ENCODE results near the gene STAU1.

STAU1 gene

DNA sequence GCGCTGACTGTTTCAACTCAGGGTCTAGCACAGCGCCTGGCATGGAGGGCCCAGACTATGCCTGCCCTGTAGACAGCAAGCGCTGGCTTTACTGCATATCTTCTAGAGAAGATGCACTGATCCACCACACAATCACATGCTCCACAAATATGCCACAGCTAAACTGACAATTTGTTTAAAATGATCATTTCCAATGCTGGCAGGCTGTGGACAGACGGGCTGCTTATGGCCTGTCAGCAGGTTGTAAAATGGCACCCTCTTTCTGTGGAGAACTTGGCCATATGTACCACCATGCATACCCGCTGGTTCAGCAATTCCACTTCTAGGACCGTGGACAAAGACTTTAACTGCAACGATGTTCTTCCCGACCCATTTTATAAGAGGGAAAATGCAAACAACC is 40.8 kb downstream of the STAU1 start:
- TF ChIP-seq ZNF174 (tag by site-specific recombination; IDR thresholded peaks at IDR 0.05) (no peak), KLF7 (tag by site-specific recombination; IDR thresholded peaks at IDR 0.05; ENCODE audit: borderline replicate concordance) (no peak), ZNF501 (tag by site-specific recombination; IDR thresholded peaks at IDR 0.05) (no peak), ZNF302 (tag by site-specific recombination; IDR thresholded peaks at IDR 0.05; ENCODE audit: low read depth) (no peak)
- TF ChIP-seq, protein P1, sequence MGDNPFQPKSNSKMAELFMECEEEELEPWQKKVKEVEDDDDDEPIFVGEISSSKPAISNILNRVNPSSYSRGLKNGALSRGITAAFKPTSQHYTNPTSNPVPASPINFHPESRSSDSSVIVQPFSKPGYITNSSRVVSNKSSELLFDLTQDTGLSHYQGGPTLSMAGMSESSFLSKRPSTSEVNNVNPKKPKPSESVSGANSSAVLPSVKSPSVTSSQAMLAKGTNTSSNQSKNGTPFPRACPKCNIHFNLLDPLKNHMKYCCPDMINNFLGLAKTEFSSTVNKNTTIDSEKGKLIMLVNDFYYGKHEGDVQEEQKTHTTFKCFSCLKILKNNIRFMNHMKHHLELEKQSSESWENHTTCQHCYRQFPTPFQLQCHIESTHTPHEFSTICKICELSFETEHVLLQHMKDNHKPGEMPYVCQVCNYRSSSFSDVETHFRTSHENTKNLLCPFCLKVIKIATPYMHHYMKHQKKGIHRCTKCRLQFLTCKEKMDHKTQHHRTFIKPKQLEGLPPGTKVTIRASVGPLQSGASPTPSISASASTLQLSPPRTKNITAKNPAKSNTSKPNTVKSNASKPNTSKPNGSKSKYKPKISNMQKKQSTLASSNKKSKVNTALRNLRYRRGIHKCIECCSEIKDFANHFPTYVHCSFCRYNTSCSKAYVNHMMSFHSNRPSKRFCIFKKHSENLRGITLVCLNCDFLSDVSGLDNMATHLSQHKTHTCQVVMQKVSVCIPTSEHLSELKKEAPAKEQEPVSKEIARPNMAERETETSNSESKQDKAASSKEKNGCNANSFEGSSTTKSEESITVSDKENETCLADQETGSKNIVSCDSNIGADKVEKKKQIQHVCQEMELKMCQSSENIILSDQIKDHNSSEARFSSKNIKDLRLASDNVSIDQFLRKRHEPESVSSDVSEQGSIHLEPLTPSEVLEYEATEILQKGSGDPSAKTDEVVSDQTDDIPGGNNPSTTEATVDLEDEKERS (tag by site-specific recombination; IDR thresholded peaks at IDR 0.05) = no peak
- Histone ChIP-seq H3K4me1 (ENCODE audit: control insufficient read depth, insufficient read depth, low read length) (no peaks in the 10 kb centered on the region), H3K4me3 (ENCODE audit: low read depth, low read length) (no peak overlapping the region), H3K36me3 (ENCODE audit: control insufficient read depth in 2 of 2, insufficient read depth in 1 of 2, low read length in 2 of 2) (peaks cover 5 to 77% of the 10 kb centered on the region in 2 experiments; a peak in 2 of 3 replicates), H3K27ac (ENCODE audit: extremely low read depth, low read depth, low read length) (no peak overlapping the region), H3K9me3 (ENCODE audit: control insufficient read depth, insufficient read depth, low read depth, low read length) (no peaks in the 10 kb centered on the region)
- ChIA-PET CTCF (interaction anchor here (1.1 to 1.9 kb wide), 2 partner anchors 14 to 70 kb away, joined by 7 to 12 read pairs; no protein-coding TSS in a partner anchor), POLR2A (no interaction called here)

GRCh38 chr20:49146442-49147225 is 41.5 kb downstream of the STAU1 start:
- Histone ChIP-seq H3K27ac (ENCODE audit: extremely low read depth, low read depth, low read length) (no peak overlapping the region), H3K4me3 (ENCODE audit: low read depth, low read length) (no peak overlapping the region), H3K9me3 (ENCODE audit: control insufficient read depth, insufficient read depth, low read depth, low read length) (no peaks in the 10 kb centered on the region), H3K36me3 (ENCODE audit: control insufficient read depth in 2 of 2, insufficient read depth in 1 of 2, low read length in 2 of 2) (peaks cover 8 to 71% of the 10 kb centered on the region in 2 experiments; a peak in 2 of 3 replicates), H3K4me1 (ENCODE audit: control insufficient read depth, insufficient read depth, low read length) (no peaks in the 10 kb centered on the region)
- CTCF ChIA-PET = interaction anchor here (0.6 to 1.9 kb wide), 4 partner anchors 11 to 71 kb away, joined by 3 to 12 read pairs (median 6); no protein-coding TSS in a partner anchor
- POLR2A ChIA-PET = no interaction called here
- TF ChIP-seq ZNF133 (tag by site-specific recombination; IDR thresholded peaks at IDR 0.05) (no peak), ZNF629 (tag by site-specific recombination; IDR thresholded peaks at IDR 0.05) (no peak), KLF1 (tag by site-specific recombination; IDR thresholded peaks at IDR 0.05) (no peak), ZNF664 (tag by site-specific recombination; IDR thresholded peaks at IDR 0.05) (peak; percentile 83)

DNA sequence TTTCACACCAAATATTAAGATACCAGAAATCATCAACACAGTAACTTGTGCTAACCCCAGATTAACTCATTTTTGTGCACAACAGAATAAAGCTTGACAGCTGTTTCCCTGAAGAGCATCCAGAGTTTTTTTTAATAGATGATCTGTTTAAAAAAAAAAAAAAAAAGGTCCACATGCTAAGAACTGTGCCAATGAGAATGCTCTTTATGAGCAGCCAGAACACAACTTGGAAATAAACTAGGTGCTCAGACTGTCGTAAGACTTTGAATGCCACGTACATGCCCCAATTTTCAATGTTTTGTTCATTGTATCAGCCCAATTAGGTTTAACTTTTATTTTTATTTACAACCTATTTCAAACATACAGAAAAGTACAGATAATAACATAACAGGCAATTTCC is 47.3 kb downstream of the STAU1 start:
- Histone ChIP-seq H3K36me3 (ENCODE audit: control insufficient read depth in 2 of 2, insufficient read depth in 1 of 2, low read length in 2 of 2) (peaks cover 7 to 31% of the 10 kb centered on the region in 2 experiments; a peak in 2 of 3 replicates), H3K9me3 (ENCODE audit: control insufficient read depth, insufficient read depth, low read depth, low read length) (no peaks in the 10 kb centered on the region), H3K4me1 (ENCODE audit: control insufficient read depth, insufficient read depth, low read length) (no peaks in the 10 kb centered on the region), H3K4me3 (ENCODE audit: low read depth, low read length) (no peak overlapping the region), H3K27ac (ENCODE audit: extremely low read depth, low read depth, low read length) (no peak overlapping the region)
- ChIA-PET CTCF (no interaction called here), POLR2A (no interaction called here)
- TF ChIP-seq ZNF549 (tag by site-specific recombination; IDR thresholded peaks at IDR 0.05) = no peak
- TF ChIP-seq ZNF610 (tag by site-specific recombination; IDR thresholded peaks at IDR 0.05; ENCODE audit: borderline replicate concordance) = no peak
- no peak for TF ChIP-seq ZNF292 (tag by site-specific recombination; IDR thresholded peaks at IDR 0.05; ENCODE audit: borderline replicate concordance, low read depth)
- no peak for TF ChIP-seq ZNF133 (tag by site-specific recombination; IDR thresholded peaks at IDR 0.05)
- no peak for TF ChIP-seq WT1 (tag by site-specific recombination; IDR thresholded peaks at IDR 0.05)
- no peak for TF ChIP-seq KLF17 (tag by site-specific recombination; IDR thresholded peaks at IDR 0.05)
- no peak for TF ChIP-seq ZNF518A (tag by site-specific recombination; conservative IDR thresholded peaks at IDR 0.05; ENCODE audit: low read depth)
- TF ChIP-seq, protein P2, sequence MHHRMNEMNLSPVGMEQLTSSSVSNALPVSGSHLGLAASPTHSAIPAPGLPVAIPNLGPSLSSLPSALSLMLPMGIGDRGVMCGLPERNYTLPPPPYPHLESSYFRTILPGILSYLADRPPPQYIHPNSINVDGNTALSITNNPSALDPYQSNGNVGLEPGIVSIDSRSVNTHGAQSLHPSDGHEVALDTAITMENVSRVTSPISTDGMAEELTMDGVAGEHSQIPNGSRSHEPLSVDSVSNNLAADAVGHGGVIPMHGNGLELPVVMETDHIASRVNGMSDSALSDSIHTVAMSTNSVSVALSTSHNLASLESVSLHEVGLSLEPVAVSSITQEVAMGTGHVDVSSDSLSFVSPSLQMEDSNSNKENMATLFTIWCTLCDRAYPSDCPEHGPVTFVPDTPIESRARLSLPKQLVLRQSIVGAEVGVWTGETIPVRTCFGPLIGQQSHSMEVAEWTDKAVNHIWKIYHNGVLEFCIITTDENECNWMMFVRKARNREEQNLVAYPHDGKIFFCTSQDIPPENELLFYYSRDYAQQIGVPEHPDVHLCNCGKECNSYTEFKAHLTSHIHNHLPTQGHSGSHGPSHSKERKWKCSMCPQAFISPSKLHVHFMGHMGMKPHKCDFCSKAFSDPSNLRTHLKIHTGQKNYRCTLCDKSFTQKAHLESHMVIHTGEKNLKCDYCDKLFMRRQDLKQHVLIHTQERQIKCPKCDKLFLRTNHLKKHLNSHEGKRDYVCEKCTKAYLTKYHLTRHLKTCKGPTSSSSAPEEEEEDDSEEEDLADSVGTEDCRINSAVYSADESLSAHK (tag by site-specific recombination; IDR thresholded peaks at IDR 0.05) = no peak
